ENCODE results near the gene ZACN. TPM values are rescaled to one million over a fixed set of nuclear protein-coding genes. Genes with fewer than 3 reads are reported as not detected.

The ZACN gene
- polyA plus RNA-seq, 1 of the 3 experiments (the other 2 are of a cell fraction): not detected

DNA sequence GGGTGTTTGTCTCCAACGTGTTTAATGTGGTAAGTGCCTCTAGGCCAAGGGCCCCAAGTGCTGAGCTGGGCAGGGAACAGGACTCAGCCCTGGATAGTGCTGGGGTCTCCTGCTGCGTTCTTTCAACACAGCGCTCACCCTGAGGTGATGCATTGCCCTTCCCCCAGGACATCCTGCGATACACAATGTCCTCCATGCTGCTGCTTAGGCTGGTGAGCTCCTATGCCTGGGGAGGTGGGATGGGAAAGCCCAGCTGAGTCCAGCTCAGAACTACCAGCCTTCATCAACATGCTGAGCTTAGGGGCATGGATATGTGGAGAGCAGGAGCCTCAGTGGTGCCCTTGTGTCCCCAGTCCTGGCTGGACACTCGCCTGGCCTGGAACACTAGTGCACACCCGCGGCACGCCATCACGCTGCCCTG is 563 bp downstream of the ZACN start:
- Histone ChIP-seq H3K9me3 (no peaks in the 10 kb centered on the region), H2AFZ (ENCODE audit: low read depth) (no peak overlapping the region), H3K27ac (ENCODE audit: low read depth in 2 of 2, low read length in 1 of 2) (no peak overlapping the region), H3K4me2 (peak overlapping the region; percentile 48), H3F3A (replicated peaks; ENCODE audit: insufficient read depth) (peaks cover 23% of the 10 kb centered on the region), H3K79me2 (ENCODE audit: insufficient read depth) (no peaks in the 10 kb centered on the region), H3K4me3 (ENCODE audit: low read depth in 2 of 2, low read length in 1 of 2) (peak overlapping the region in 1 of 2 experiments; percentile 19; a peak in 1 of 4 replicates), H3K4me1 (ENCODE audit: control insufficient read depth in 1 of 2, insufficient read depth in 2 of 2, low read depth in 1 of 2, low read length in 1 of 2) (peaks cover 0 to 32% of the 10 kb centered on the region in 2 experiments; a peak in 1 of 4 replicates), H3K36me3 (replicated peaks in 1 of 2; ENCODE audit: control insufficient read depth in 1 of 2, insufficient read depth in 2 of 2, low read length in 1 of 2) (peaks cover 9 to 21% of the 10 kb centered on the region in 2 experiments), H4K20me1 (ENCODE audit: insufficient read depth) (no peaks in the 10 kb centered on the region; the same call in 1 of the 2 replicates), H3K27me3 (ENCODE audit: insufficient read depth) (peaks cover 61% of the 10 kb centered on the region), H3K9ac (no peak overlapping the region), H3K9me2 (no peaks in the 10 kb centered on the region)
- ChIA-PET CTCF (interaction anchor here (0.6 to 7.8 kb wide), 10 partner anchors 9 to 200 kb away, joined by 3 to 64 read pairs (median 7); partner anchors contain the start of gene EXOC7), POLR2A (interaction anchor here (0.6 to 3.4 kb wide), 7 partner anchors 10 to 200 kb away, joined by 3 to 20 read pairs (median 5); no protein-coding TSS in a partner anchor)
- 6% methylated on average over 3 of the region's 9 CpGs for WGBS (ENCODE audit: low lambda C conversion rate)
- peak; percentile 28; the same call in 1 of the 2 replicates for TF ChIP-seq ELF1 (IDR thresholded peaks at IDR 0.05)
- TF ChIP-seq SMC3 (IDR thresholded peaks at IDR 0.05; ENCODE audit: low read depth, low read length): no peak
- DNase-seq: peak; percentile 61

- Histone ChIP-seq H3K4me1 (ENCODE audit: control insufficient read depth in 1 of 2, insufficient read depth in 2 of 2, low read depth in 1 of 2, low read length in 1 of 2) (peaks cover 0 to 32% of the 10 kb centered on the region in 2 experiments; a peak in 1 of 4 replicates), H3K79me2 (ENCODE audit: insufficient read depth) (no peaks in the 10 kb centered on the region), H3K9ac (no peak overlapping the region), H3K27ac (ENCODE audit: low read depth in 2 of 2, low read length in 1 of 2) (no peak overlapping the region), H4K20me1 (ENCODE audit: insufficient read depth) (no peaks in the 10 kb centered on the region; the same call in 1 of the 2 replicates), H3K9me2 (no peaks in the 10 kb centered on the region), H3F3A (replicated peaks; ENCODE audit: insufficient read depth) (peaks cover 23% of the 10 kb centered on the region), H3K4me2 (peak overlapping the region; percentile 48), H2AFZ (ENCODE audit: low read depth) (no peak overlapping the region), H3K27me3 (ENCODE audit: insufficient read depth) (peaks cover 55% of the 10 kb centered on the region), H3K36me3 (replicated peaks in 1 of 2; ENCODE audit: control insufficient read depth in 1 of 2, insufficient read depth in 2 of 2, low read length in 1 of 2) (peaks cover 12 to 27% of the 10 kb centered on the region in 2 experiments), H3K9me3 (no peaks in the 10 kb centered on the region), H3K4me3 (ENCODE audit: low read depth in 2 of 2, low read length in 1 of 2) (peak overlapping the region in 1 of 2 experiments; percentile 19; a peak in 1 of 4 replicates)
- peak; percentile 80 for DNase-seq
- WGBS (ENCODE audit: low lambda C conversion rate): 9% methylated on average over 20 of the region's 23 CpGs
- TF ChIP-seq REST (IDR thresholded peaks at IDR 0.05; ENCODE audit: low read depth, low read length): no peak
- TF ChIP-seq ELF1 (IDR thresholded peaks at IDR 0.05): peak; percentile 3; the same call in 1 of the 2 replicates
- 0 out of 2 replicates have a peak, but pooled peaks have one; percentile 13 for TF ChIP-seq SIN3A (IDR thresholded peaks at IDR 0.05; ENCODE audit: borderline replicate concordance, low read depth, low read length)
- TF ChIP-seq RAD21 (IDR thresholded peaks at IDR 0.05; ENCODE audit: low read length): no peak
- peak; percentile 35; the same call in 1 of the 2 replicates for TF ChIP-seq POLR2AphosphoS5 (IDR thresholded peaks at IDR 0.05; ENCODE audit: low read depth, low read length)
- no peak for TF ChIP-seq FOSL2 (IDR thresholded peaks at IDR 0.05; ENCODE audit: borderline replicate concordance, low read depth)
- TF ChIP-seq CTCF (IDR thresholded peaks at IDR 0.05): no peak; the same call in 1 of the 2 replicates
- peak; percentile 19 for TF ChIP-seq PBX3 (IDR thresholded peaks at IDR 0.05)
- peak; percentile 2; the same call in 1 of the 2 replicates for TF ChIP-seq ZBTB33 (IDR thresholded peaks at IDR 0.05; ENCODE audit: borderline replicate concordance, low read depth)
- POLR2A ChIA-PET: interaction anchor here (0.6 to 3.4 kb wide), 7 partner anchors 9 to 199 kb away, joined by 3 to 20 read pairs (median 5); no protein-coding TSS in a partner anchor
- CTCF ChIA-PET: interaction anchor here (0.6 to 7.8 kb wide), 15 partner anchors 9 to 1336 kb away, joined by 3 to 64 read pairs (median 4); partner anchors contain the start of gene EXOC7
Observed at GRCh38 chr17:76079956-76080767, 1.2 kb downstream of the ZACN start.
